Germinal center (tissue), 1 donor: Measurements from ENCODE around the gene BICRAL.
"Not testable (repeated sequence)": the region's sequence is repeated elsewhere in the genome, so short reads cannot be mapped to it uniquely, and the experiment has no call there.

ENCODE experiments used
- DNase-seq: peaks from one replicate; pipeline ENCODE4 v3.0.0; 2012; ENCODE audit warnings: mixed read lengths, low spot score

The BICRAL gene

DNA sequence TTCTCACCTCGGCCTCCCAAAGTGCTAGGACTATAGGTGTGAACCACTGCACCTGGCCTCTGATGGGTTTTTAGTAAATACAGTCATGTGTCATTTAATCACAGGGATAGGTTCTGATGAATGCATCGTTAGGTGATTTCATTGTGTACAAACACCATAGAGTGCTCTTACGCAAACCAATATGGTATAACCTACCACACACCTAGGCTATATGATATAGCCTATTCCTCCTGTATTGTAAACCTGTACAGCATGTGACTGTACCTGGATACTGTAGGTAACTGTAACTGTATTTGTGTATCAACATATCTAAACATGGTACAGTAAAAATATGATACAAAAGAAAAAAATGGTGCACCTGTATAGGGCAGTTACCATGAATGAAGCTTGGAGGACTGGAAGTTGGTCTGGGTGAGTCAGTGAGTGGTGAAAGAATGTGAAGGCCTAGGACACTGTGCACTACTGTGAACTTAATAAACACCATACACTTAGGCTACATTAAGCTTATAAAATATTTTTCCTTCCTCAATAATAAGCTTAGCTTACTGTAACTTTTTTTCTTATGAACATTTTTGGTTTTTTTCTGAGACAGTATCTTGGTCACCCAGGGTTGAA is 10.0 kb downstream of the BICRAL start:
- DNase-seq, result no peak

DNA sequence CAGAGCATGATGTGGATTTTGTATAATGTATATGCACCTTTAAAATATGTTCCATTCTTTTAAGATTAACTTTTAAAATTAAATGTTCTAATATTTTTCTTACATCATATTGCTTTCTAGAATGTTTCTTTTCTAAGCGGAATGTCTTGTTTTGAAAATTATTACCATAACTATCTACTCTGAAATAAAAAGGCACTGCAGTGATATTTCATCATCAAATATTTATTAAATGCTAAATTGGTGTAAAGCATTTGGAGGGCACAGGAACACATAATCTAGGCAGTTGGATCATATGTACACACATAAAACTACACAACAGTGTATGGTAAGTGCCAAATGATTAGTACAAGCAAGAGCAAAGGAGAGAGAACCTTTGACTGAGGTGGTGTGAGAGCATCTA is 13.8 kb downstream of the BICRAL start:
- no peak for DNase-seq

DNA sequence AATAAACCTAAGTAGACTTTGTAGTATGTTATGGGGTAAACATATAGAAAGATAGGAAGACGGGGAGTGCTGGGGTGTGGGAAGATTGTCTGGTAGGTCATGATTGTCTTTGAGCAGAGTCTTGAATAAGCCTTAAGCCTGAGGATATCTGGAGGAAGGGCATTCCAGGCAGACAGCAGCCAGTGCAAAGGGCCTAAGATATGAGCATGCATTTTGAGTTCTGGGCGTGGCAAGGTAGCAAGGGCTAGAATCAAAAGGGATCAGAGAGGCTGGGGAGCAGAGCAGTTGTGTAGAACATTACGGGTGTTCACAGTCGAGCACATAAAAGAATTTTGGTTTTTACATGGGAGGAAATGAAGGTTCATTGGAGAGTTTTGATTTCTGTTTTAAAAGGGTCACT is 14.3 kb downstream of the BICRAL start:
- DNase-seq, result no peak

DNA sequence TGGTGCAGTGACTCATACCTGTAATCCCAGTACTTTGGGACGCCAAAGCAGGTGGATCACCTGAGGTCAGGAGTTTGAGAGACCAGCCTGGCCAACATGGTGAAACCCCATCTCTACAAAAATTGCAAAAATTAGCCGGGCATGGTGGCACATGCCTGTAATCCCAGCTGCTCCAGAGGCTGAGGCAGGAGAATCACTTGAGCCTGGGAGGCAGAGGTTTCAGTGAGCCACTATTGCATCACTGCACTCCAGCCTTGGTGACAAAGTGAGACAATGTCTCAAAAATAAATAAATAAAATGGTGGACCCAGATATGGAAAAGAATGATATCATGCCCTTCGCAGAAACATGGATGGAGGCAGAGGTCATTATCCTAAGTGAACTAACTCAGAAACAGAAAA is 15.8 kb downstream of the BICRAL start:
- DNase-seq, result not testable (repeated sequence)

DNA sequence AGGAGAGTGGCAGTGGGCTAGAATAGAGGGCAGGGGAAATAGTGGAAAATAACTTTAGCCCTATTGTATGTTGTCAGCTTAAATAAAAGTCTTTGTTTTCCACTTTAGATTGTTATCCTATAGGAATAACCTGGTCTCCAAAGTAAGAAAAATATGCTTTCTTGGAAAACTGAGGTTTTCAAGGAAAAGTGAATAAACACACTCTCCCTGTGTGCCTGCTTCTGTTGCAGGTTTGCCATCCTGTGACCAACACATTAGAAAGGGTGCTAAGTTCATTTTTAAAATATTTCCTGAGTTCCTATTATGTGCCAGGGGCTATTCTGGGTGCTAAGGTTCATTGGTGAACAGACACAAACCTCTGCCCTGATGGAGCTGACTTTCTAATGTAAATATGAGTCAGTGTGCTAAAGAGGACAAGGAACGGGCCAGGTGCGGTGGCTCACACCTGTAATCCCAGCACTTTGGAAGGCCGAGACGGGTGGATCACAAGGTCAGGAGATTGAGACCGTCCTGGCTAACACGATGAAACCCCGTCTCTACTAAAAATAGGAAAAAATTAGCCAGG is 23.5 kb downstream of the BICRAL start:
- no peak for DNase-seq

DNA sequence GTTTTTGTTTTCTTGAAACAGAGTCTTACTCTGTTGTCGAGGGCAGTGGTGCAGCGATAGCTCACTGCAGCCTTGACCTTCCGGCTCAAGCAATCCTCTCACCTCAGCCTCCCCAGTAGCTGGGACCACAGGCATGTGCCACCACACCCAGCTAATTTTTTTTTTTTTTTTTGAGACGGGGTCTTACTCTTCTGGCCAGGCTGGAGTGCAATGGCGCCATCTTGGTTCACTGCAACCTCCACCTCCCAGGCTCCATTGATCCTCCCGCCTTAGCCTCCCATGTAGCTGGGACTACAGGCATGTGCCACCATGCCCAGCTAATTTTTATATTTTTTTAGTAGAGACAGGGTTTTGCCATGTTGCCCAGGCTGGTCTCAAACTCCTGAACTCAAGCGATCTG is 24.5 kb downstream of the BICRAL start:
- DNase-seq, result not testable (repeated sequence)

DNA sequence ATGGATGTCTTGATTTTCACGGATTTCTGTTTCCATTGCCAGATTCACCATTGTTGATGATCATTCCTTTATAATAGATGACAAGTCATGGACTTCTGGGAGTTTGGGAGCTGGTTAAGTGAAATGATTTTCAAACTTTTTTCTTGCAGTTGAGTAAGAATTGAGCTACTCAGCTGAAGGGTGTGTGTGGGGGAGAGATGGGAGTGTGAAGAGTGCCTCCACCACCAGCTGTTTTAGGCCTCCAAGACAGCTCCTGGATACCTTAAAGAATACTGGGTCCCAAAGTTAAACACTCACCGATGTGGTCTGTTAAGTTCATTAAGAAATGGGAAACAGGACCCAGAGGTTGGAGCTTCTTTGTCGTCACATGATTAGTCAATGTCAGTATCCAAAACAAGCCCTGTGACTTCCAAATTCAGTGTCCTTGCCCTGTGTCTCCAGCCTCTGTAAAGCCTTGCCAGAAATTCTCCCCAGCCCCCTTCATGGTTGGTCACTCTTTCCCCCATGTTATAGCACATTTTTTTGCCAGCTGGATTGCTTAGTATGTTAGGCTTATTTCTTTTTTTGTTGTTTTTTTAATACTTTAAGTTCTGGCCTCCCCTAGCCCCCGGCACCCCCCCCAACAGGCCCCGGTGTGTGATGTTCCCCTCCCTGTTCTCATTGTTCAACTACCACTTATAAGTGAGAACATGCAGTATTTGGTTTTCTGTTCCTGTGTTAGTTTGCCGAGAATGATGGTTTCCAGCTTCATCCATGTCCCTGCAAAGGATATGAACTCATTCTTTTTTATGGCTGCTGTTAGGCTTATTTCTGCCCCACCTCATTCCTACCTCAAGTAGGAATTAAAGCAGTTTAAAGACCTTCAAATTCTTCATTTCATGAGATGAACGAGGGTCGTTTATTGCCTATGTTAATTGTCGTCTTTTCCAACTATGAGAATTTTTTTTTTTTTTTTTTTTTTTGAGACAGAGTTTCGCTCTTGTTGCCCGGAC is 26.9 kb downstream of the BICRAL start:
- DNase-seq, result no peak

DNA sequence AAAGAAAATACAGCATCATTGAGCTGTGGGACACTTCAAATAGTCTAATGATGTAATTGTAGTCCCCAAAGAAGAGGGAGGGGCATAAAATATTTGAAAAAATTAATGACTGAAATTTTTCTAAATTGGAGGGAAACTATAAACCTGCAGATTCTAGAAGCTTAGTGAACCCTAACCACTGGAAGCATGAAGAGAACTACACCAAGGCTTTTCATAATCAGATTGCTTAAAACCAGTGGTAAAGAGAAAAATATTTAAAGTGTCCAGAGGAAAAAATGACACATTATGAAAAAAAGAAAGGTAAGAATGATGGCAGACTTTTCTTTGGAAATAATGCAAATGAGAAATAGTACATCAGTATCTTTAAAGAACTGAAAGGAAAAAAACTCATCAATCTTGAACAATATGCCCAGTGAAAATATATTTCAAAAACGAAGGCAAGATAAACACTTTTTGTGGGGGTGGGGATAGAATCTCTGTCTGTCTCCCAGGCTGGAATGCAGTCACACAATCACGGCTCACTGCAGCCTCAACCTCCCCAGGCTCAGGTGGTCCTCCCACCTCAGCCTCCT is 31.3 kb downstream of the BICRAL start:
- no peak for DNase-seq

DNA sequence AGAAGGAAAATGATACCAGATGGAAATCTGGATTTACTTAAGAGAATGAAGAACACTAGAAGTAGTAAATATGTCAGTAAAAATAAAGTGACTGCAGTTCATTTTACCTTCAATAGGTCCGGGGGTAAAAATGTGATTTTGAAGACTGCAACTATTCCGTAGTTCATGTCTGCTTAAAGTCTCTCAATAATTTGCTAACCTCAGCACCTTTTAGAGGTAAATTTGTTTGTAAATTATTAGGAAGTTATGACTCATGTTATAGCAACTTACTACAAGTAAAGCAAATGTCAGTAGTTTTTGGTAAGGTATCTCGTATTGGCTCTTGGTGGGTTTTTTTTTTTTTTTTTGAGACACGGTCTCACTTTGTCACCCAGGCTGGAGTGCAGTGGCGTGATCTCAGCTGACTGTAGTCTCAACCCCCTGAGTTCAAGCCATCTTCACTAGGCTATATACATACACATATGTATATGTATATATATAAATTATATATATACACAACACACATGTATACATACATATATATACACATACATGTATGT is 32.1 kb downstream of the BICRAL start:
- DNase-seq, result no peak

DNA sequence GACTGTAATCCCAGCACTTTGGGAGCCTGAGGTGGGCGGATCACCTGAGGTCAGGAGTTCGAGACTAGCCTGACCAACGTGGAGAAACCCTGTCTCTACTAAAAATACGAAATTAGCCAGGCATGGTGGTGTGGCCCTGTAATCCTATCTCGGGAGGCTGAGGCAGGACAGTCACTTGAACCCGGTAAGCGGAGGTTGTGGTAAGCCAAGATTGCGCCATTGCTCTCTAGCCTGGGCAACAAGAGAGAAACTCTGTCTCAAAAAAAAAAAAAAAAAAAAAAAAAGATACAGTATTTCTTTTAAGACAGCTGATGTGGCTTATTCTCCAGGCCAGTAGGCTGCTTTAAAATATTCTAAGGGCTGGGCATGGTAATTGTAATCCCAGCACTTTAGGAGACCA is 33.9 kb downstream of the BICRAL start:
- DNase-seq, result not testable (repeated sequence)

DNA sequence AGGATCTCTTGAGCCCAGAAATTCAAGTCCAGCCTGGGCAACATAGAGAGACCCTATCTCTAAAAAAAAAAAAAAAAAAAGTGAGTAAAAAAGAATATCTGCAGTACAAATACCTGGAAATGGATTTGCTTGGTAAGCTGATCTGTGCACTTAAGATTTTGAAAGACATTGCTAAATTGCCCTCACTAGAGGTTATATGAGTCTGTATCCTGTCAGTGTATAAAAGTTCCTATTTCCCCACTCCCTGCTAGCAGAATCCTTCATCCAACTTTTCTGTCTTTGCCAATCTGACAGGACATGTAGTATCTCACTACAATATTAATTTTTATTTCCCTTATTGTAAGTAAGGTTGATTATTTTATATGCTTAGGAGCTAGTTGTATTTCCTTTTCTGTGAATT is 36.1 kb downstream of the BICRAL start:
- DNase-seq, result no peak

DNA sequence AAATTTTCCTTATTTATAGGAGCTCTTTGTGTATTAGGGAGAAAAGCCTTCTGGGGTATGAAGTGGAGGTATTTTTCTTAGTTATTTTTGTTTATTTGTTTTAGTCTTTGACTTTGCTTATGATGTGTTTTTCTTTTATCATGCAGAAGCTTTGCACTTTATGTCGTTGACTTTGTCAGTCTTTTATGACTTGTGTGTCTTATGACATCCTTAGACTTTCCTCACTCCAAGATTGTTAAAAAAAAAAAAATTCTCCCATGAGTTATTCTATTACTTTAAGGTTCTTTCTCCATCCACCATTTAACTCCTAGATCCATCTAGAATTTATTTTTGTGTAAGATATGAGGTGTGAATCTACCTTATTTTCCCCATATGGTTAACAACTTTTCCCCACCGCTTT is 36.6 kb downstream of the BICRAL start:
- no peak for DNase-seq

DNA sequence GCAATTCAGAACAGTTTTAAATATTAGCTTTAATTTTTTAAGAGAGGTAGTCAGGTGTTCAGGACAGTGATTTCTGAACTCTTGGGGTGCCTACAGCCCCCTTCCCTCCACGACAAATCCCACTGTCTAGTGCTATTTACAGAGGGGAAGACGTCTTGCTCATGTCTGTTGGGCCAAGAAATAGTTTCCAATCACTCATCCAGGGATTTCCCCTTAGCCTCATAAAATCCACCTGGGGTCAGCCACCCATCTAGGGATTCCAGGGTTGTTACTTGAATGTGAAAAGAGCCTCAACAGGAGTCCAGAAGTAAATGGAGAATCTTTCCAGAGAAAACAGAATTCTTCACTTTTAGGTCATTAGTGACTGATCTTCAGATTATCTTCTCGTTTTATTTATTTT is 37.0 kb downstream of the BICRAL start:
- DNase-seq, result no peak

DNA sequence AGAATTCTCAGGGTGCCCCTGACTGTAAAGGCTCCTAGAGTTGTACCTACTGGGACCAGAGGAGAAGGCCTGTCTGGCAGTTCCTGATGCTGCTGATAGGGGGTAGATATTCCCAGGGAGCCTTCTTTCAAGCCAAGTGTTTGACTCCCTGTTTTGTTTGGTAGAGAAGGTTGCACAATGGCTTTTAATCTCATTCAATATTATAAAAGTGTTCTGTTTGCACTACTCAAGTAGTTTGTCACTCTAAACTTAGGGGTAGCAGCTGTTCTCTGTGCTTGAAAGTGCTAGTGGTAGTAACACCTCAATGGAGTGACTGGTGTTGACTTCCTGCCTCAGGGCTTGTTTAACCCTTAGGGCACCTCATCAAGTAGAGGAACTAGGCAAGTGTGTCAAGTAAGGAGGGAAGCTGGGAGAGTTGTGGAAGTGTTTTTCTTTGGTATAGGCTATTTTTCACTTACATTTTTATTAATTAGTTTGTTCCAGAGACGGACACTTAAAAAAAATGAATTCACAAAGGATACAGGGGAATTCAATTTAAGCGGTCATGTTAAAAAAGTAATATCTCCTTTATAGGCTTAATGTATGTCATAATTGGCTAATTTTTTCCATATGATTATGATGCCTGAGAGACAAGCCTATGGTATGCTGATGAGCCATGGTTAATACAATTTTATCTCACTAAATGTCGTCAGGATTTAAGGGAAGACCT is 38.1 kb downstream of the BICRAL start:
- DNase-seq, result no peak

DNA sequence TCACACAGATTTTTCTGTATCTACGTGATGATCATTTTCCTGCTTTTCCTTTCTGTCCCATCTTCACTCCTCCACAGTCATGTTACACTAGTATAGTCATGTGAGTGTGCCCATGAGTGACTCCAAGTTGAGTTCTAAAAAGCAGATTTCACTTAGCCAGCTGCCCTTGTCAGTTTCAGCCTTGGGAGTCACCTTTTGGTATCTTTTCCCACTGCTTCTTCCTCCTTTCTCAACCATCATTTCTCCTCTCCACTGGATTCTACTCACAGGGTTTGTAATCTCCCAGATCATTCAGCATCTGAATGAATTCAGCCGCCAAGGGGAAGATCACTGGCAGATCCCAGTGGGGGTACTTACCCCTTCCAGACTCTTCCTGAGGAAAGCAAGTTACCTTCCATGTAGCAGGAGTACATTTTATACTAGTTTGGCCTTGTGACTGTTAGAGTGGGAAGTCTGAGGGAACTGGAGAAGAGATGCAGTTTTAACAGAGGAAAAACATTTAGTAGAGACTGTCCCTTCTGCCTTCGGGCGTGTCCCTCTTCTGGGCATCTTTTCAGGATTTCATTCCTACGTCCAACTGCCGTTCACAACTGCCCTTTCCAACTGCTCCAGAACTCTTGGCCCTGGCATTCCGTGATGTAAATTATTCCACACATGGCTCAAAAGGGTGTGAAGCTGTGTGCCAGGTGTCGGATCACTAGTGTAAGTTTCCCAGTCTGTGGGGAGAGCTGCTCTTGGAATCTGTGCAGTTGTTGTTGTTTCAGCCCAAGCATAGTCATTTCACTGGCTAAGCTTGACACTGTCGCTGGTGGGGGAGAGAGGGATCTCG is 38.9 kb downstream of the BICRAL start:
- DNase-seq, result no peak

DNA sequence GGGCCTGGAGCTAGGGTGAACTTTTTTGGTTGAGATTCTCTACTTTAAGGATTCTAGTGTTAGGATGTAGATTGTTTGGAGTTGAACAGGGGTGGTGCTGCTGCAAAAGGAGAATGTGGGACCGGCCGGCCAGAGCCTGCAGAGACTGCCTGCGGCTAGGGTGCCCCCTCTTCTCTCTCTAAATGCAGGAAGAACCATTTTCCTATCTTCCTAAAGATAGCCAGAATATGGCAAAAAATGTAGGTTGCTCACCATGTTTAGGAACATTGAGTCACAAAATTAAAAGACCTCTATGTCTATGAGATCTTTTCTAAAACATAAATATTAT is 39.5 kb downstream of the BICRAL start:
- no peak for DNase-seq

DNA sequence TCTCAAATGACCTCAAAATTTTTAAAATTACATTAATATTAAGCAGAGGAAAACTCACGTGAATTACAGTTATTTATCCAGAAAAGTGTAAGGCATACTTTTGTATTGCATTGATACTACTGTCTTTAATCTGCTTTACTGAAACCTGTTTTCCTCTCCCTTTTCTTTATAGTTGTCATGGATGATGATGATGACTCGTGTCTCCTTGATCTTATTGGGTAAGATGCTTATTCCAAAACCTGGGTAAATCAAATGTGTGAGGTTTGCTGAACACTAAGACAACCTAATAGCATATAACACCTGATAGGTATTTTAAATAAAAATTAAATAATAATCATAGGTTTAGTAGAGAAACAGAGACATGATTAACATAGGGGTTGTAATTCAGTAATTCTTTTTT is 40.0 kb downstream of the BICRAL start:
- no peak for DNase-seq

DNA sequence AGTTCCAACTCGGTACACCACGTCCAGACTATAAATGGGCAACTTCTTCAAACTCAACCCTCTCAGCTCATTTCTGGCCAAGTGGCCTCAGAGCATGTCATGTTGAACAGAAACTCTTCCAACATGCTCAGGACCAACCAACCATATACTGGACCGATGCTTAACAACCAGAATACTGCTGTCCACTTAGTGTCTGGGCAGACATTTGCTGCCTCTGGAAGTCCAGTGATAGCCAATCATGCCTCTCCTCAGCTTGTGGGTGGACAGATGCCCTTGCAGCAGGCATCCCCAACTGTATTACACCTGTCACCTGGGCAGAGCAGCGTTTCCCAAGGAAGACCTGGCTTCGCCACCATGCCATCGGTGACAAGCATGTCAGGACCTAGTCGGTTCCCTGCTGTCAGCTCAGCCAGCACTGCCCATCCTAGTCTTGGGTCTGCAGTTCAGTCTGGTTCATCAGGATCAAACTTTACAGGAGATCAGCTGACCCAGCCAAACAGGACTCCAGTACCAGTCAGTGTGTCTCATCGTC is 47.8 kb downstream of the BICRAL start:
- no peak for DNase-seq

DNA sequence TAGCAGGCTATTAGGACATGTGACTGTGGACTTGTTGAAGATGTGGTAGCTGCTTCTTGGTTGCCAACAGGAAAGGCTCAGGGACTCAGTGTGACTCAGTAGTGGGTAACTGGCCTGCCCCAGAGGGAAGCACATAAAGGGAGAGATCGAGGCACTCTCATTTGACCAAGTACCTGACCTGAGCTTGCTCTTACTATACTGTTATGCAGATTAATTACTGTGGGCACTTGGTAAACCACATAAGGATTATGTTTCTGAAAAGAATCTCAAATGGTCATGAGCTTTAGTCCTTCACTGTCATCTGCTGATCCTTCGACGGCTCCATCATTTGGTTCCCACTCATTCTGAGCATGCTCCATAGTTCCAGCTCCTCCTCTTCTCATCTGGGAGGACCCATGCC is 49.4 kb downstream of the BICRAL start:
- DNase-seq, result no peak

DNA sequence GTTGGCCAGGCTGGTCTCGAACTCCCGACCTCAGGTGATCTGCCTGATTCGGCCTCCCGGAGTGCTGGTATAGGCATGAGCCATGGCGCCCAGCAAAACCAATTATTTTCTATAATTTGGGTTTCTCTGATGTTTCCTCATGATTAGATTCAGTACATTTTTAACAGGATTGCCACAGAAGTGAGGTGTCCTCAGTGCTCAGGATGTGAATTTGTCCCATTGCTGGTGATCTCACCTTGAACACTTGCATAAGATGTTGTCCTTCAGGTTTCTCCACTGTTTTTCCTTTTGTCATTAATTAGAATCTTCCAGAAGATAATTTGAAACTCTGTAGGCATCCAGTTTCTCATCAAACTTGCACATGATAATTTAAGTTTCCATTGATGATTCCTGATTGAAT is 52.2 kb downstream of the BICRAL start:
- DNase-seq, result no peak
